ENCODE measurements around the gene GALNT8.
"Not testable (repeated sequence)": the region's sequence is repeated elsewhere in the genome, so short reads cannot be mapped to it uniquely, and the experiment has no call there.

The GALNT8 gene

GRCh38 chr12:4743046-4743445, 22.8 kb downstream of the GALNT8 start:
- no peak for DNase-seq (ENCODE audit: low read depth, low spot score)

- no peak for DNase-seq (ENCODE audit: low read depth, low spot score)
Observed at GRCh38 chr12:4744709-4745108, 24.5 kb downstream of the GALNT8 start.

- DNase-seq (ENCODE audit: low read depth, low spot score): no peak
Observed at GRCh38 chr12:4745249-4745648, 25.0 kb downstream of the GALNT8 start.

- DNase-seq (ENCODE audit: low read depth, low spot score): not testable (repeated sequence)
Observed at GRCh38 chr12:4751654-4752053, 31.5 kb downstream of the GALNT8 start.

- DNase-seq (ENCODE audit: low read depth, low spot score): no peak
Observed at GRCh38 chr12:4762773-4763172, 42.6 kb downstream of the GALNT8 start.

GRCh38 chr12:4763549-4763948, 43.3 kb downstream of the GALNT8 start:
- peak; percentile 96 for DNase-seq (ENCODE audit: low read depth, low spot score)

- DNase-seq (ENCODE audit: low read depth, low spot score): no peak
Observed at GRCh38 chr12:4766445-4766844, 46.2 kb downstream of the GALNT8 start.

- DNase-seq (ENCODE audit: low read depth, low spot score): no peak
Observed at GRCh38 chr12:4767186-4767585, 47.0 kb downstream of the GALNT8 start.

GRCh38 chr12:4768341-4768740, 48.1 kb downstream of the GALNT8 start:
- DNase-seq (ENCODE audit: low read depth, low spot score): no peak

GRCh38 chr12:4769073-4769472, 48.9 kb downstream of the GALNT8 start:
- DNase-seq (ENCODE audit: low read depth, low spot score): no peak

GRCh38 chr12:4771172-4771959, 51.2 kb downstream of the GALNT8 start:
- DNase-seq (ENCODE audit: low read depth, low spot score): no peak

- DNase-seq (ENCODE audit: low read depth, low spot score): peak; percentile 44
Observed at GRCh38 chr12:4771960-4772566, 51.9 kb downstream of the GALNT8 start.

- DNase-seq (ENCODE audit: low read depth, low spot score): no peak
Observed at GRCh38 chr12:4775936-4776335, 55.7 kb downstream of the GALNT8 start.

GRCh38 chr12:4779749-4780148, 59.5 kb downstream of the GALNT8 start:
- no peak for DNase-seq (ENCODE audit: low read depth, low spot score)

GRCh38 chr12:4780641-4781611, 60.7 kb downstream of the GALNT8 start:
- no peak for DNase-seq (ENCODE audit: low read depth, low spot score)

- no peak for DNase-seq (ENCODE audit: low read depth, low spot score)
Observed at GRCh38 chr12:4784404-4785054, 64.3 kb downstream of the GALNT8 start.

- DNase-seq (ENCODE audit: low read depth, low spot score): no peak
Observed at GRCh38 chr12:4786795-4787194, 66.6 kb downstream of the GALNT8 start.

- DNase-seq (ENCODE audit: low read depth, low spot score): no peak
Observed at GRCh38 chr12:4787965-4788364, 67.8 kb downstream of the GALNT8 start.

- peak; percentile 53 for DNase-seq (ENCODE audit: low read depth, low spot score)
Observed at GRCh38 chr12:4789776-4790175, 69.6 kb downstream of the GALNT8 start.

GRCh38 chr12:4791497-4791896, 71.3 kb downstream of the GALNT8 start:
- no peak for DNase-seq (ENCODE audit: low read depth, low spot score)

- no peak for DNase-seq (ENCODE audit: low read depth, low spot score)
Observed at GRCh38 chr12:4794491-4794890, 74.3 kb downstream of the GALNT8 start.

- no peak for DNase-seq (ENCODE audit: low read depth, low spot score)
Observed at GRCh38 chr12:4796216-4796615, 76.0 kb downstream of the GALNT8 start.

All from ELF-1 (cell line).